Left lobe of liver (tissue), 2 donors: ENCODE measurements around the gene AHR. TPM values are rescaled to one million over a fixed set of nuclear protein-coding genes. Genes with fewer than 3 reads are reported as not detected.

Source experiments
- ATAC-seq: fragments of 200-7000 bp; cut with Tn5 transposase; one replicate; pipeline ENCODE4 v1.9.1; 2020; ENCODE audit warnings: mild to moderate bottlenecking, moderate library complexity
- DNase-seq: peaks from one replicate; pipeline ENCODE4 v3.0.0-alpha.2; 2020; ENCODE audit warnings: low spot score
- total RNA-seq: library from RNA; stranded (reverse); gene quantifications from one replicate; pipeline ENCODE4 v1.2.1, GENCODE V29; 2021
- donor health status: DM: no; HTN: no; CAD: no; lungs with moderate emphysema.
- donor health status: DM: no; HTN: yes; CAD: no.

AHR gene
- total RNA-seq, 1 donor from 2014 or later: 24.7 TPM

DNA sequence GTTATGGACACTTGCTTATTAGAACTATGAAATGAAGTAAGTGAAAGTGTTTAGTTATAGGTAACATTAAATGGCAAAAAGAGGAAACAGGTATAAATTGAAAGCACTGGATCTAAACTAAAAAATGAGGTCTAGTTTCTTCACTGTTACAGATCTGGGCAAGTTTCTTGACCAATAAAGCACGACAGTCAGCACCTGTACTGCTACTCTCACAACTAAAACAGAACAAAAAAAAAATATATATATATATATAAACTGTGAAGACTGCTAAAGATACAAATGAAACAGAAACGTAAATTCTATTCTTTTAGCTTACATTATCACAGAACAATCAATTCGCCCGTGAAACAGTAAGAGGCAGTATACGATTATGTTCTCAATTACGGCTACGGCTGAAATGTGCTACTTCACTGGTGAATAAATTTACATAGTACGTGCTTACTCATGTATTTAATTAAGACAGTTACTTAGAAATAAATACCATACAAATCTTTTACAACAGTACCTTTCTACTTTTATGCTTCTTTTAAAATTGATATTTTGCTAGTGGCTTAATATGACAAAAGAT, 4.2 kb downstream of the AHR start:
- ATAC-seq (no peak), DNase-seq (no peak)

DNA sequence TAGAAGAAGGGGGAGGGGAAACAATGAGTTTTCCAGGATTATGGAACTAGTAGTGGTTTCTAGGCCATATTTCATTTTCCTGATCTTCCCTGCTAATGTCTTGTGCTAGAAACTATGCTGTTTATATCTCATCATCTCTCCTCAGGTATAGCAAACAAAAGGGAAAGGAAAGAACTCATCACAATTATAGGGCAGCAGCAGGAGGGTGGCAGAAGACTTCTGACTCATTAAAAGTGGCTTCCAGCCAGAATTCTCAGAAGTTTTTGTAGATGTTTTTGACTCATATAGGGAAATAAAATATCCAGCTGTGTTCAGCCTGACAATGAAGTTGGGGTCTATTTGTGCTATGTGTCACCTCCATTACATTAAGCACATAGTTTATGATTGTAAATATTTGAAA, 6.5 kb downstream of the AHR start:
- ATAC-seq (no peak), DNase-seq (no peak)

DNA sequence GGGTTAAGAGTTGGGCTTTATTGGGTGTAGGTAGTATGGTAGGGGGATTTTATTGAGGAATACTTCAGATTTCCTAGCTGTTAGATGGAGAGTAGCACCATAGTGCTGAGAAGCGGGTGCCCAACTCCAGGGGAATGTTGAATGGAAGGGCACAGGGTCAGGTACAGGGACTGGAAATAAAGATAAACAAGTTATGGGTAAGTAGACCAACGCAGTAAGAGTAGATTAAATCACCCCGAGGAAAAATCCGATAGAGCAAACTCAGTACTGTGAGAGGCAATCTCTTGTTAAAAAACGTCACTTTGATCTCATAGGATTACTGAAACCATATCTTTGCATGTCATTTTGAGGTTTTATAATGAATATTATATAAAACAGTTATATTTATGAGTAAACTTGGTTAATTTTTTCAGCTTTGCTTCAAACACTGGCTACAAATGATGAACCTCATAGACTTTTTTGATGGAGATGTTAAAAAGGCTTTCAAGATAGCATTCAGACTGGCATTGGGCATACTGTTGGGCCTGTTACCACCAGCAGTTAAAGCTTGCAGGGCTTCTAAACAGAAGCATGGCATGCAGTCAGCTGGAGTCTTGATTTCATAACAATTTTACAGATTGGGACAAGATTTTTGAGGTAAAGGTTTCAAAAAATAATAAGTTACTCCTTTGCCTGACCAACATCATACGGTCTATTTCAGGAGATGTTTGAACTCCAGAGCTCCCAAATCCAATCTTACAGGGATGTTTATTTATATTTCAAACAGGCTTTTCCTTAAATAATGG, 7.1 kb downstream of the AHR start:
- ATAC-seq (no peak), DNase-seq (no peak)

DNA sequence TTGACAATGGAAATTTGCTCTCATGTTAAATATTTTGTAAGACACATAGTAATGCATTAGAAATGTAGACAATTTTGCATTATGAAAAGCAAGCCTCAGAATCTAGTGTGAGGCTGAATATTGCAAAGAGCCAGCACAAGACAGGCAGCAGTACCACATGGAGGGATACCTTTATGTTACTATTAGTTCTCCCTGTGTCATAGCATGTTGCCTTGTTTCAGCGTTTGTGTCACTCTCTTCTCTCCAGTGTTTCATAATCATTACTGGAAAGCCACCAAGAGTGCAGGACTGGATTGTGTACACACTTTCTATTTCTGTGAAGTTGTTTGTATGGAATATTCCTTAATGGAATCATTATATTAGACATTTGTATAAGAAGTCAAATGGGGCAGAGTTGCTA, 8.5 kb downstream of the AHR start:
- no peak for DNase-seq

DNA sequence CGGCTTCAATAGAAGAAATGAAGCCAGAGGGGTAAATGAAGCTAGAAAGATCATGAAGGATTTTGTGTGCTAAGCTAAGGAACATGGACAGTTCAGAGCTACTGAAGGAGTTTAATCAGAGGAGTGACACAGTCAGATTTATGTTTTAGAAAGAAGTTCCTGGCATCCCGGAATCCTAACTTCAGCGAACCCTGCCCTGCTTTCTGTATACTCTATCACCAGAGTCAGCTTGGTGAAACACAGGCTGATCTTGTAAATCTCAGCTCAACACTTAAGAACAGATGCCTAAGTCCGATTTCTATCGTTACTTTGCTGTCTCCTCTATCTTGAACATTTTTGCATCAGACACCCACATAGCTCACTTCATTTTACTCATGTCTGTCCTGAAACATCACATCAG, 9.1 kb downstream of the AHR start:
- peak; percentile 58 for ATAC-seq
- no peak for DNase-seq

More for the DNA sequence above, 8.5 kb downstream of the AHR start:
- ATAC-seq: peak; percentile 83

DNA sequence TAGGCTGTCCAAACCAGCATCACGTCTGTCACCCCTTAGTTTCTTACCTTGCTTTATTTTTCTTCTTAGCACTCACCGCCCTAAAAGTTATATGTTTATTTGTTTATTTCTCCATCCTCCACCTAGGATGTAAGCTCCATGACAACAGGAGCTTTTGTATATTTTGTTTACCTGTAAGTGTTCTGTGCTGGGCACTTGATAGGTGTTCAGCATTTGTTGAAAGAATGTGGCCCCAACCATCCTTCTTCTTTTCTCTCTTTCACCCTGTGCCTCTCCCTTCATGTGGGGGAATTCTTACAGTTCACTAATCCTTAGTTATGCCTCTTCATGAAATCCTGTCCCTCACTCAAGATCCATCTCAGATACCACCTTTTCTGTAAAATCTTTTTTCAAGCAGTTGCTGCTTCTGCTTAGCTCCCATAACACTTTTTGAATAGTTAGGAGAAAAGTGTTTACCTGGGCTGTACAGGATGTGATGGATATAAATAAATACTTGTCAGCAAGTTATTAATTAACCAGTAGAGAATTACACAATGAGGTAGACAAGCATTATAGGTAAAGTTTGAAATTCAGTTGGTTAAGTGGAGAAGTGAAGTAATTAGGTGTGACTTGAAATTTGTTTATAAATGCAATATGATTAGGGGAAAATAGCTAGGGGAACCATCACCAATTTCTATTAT, 9.7 kb downstream of the AHR start:
- ATAC-seq (peak; percentile 27), DNase-seq (no peak)

DNA sequence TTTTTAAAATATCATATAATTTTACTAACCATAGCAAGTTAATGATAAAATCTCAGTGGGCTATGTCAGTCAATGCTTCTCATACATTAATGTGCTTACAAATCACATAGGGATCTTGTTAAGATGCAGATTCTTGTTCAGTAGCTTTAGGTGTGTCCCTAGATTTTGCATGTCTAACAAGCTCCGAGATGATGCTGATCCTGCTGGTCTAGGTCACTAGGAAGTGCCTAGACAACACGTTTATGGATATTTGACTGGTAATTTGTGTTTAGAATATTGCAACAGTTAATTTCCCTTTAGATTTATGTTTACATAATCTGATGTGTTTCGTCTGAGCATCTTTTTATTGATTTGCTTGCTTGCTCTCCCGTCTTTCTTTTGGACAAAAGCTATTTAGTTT, 12.7 kb downstream of the AHR start:
- no peak for ATAC-seq
- DNase-seq: no peak

DNA sequence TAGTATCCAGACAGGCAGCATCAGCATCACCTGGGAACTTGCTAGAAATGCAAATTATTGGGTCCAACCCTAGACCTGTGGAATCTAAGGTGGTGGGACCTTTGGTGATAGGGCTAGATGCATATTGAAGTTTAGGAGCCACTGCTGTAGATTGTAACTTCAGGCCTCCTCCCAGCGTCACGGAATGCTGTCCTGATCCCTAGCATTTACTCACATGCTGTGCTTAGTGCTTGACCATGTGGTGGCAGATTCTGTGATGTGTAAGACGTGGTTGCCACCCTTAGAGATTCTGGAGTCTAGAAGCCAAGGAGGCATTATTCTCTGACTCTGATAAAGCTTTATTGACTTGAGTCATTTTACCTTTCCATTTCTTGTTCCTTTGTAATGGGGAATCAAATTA, 13.5 kb downstream of the AHR start:
- no peak for ATAC-seq

DNA sequence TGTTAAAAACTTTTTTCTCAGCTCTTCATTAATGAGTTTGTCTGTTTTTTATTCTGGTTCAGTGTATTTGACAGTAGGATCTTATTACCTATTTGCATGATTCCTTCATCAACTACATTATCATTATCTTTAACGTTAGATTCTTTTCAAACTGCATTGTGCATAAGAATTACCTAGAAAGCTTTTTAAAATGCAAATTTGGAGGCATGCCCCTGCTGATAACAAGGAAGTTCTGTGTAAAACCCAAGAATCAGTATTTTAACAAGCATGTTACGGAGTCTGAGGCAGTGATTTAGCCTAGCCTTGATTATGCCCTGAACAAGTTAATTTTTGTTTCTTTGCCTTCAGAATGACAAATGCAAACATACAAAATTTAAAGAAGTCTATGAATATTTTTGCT, 14.2 kb downstream of the AHR start:
- DNase-seq (no peak), ATAC-seq (no peak)

More for the DNA sequence above, 13.5 kb downstream of the AHR start:
- no peak for DNase-seq

DNA sequence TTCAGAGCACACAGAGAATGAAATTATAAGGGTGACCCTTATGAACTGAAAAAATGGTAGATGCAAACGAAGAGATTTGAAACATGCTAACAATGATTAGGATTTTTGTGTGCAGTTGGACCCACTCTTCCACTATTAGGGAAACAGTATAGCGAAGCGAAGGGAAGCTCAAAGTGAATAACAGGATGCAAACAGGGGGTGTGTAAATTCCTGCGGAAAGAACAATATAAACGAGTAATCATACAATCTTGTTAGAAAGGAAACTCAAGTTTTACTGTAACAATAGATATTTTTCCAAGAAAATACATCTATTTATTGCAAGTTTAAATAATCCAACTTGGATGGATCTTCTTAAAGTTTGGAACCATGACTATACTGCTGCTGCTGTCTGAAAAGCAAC, 14.7 kb downstream of the AHR start:
- no peak for ATAC-seq
- no peak for DNase-seq

DNA sequence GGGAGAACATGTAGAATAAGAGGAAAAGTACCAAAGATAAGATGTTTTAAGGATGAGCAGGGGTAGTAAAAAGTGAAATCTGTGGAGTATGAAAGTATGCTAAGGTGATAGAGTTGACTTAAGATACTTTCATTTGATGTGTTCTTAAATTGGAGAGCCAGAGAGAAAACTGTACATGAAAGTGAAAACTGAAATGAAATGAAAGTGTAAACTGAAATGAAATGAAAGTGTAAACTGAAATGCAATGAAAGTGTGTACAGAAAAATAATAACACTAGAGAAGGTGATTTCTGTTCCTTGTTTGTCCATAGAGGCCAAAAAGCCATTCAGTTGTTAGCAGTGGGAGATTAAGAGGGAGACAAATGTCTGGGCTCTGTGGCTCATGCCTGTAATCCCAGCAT, 17.5 kb downstream of the AHR start:
- ATAC-seq (no peak), DNase-seq (no peak)

DNA sequence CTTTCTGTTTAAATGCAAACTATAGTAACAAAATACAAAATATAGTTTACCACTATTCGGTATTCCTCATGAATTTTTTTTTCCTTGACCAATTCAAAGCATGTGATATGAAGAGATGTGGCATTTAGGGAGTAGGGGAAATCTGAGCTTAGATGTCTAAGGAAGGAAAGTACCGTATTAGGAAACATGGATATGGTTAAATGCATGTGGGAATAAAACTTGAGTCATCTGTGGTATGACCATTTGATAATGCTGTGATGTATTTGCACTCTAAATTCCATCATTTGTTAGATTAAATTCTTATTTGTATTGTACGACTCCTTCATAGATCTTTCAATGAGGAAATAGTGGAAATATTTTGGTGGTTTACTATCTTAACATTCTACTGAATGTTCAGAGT, 19.7 kb downstream of the AHR start:
- no peak for ATAC-seq
- DNase-seq: no peak

DNA sequence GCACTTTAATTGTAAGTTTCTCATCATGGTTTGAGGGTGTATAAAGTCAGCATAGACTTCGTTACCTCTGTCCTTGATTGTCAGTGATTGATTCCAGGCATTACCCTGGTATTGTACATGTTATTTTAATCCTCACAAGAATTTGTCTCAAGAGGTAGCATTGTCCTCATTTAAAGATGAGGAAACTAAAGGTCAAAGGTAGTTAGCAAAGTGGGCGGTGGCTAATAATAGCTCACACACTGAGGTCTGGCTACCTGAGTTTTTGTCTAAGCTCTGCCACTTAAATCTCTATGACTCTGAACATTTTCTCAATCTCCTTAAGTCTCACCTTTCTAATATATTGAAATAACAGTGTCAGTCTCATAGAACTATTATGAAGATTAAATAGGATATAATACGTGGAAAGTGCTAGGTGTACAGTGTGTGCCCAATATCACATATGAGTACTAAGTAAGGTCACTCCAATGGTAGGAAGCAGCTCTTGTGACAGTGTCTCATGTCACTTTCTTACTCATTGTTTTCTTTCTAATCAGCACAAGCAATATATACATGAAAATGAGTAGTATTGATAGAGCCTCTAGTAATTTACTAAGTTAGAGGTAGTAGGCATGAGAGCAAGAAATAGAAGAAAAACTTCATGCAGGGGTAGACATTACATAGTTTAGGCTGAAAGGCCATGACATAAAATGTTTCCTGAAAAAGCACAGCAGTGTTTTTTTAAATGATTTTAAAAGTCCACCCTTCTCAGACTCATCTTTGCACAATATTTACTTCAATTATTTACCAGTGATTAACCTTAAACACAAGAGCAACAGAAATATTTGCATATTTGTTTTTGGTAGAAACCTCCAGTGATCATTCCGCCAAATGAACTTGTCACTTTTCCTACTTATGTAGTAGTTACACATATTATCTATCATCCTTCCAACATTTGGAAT, 21.0 kb downstream of the AHR start:
- peak; percentile 56 for ATAC-seq
- no peak for DNase-seq

DNA sequence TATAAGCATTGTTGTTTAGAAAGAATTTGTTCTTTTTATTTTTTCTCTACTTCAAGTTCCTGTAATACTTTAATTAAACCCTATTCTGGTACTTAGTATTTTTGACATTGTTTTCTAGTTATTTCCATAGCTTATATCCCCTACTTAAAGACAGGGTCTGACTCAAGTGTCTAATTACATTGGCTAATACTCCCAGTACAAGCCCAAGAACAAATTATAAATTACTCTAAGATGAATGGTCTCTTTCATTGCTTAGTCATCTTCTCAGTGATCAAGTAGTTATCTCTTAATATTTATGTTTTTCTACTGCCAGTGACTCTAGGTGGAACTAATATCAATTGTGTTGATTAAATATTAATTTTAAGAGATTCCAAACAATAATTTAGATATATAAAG, 21.6 kb downstream of the AHR start:
- ATAC-seq (no peak), DNase-seq (no peak)

DNA sequence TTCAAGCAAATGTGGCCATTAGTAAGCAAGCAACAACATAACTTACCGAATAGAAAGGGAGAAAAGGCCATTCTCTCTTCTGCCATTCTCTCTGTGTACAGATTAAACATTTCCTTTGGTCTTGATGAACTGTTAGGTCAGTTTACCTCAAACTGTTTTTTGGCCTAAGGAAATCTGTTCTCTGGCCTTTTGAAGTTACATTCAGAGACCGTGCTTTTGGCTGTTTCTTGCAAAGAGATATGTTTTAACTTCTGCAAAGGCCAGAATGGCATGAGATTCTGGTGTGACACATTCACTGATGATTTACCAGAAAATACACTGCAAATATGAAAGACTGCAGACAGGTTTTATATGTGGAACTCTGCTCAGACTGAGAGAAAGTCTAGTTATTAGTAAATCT, 22.2 kb downstream of the AHR start:
- DNase-seq: no peak
- peak; percentile 79 for ATAC-seq

DNA sequence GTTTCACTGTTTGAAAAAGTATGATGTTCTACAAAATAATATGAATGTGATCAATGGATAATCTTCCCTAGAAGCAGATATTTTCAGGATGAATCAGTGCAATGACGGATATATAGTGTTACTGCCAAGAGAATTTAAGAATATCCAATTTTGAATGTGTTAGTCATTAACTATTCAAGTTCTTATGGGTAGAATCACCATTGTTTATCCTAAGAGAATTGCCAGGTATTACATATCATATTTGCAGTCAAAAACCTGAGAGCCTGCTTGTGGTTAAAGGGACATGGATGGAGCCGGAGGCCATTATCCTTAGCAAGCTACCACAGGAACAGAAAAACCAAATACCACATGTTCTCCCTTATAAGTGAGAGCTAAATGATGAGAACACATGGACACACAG, 26.9 kb downstream of the AHR start:
- no peak for DNase-seq
- no peak for ATAC-seq

DNA sequence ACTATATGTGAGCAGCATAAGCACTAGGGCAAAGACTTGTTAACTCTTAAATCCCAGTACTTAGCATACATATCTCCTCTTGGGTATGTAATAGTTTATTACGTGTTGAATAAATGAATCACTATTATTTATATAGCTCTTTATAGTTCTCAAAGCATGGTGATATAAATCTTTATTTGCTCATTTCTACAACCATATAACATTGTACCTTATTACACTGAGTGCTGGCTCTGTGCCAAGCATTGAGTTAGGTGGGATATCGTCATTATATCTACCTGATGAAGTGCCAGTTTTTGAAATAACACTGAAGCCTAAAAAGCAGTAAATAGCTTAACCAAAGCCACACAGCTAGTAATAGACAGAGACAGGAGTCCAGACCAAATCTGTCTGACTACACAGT, 27.9 kb downstream of the AHR start:
- DNase-seq (no peak), ATAC-seq (no peak)

DNA sequence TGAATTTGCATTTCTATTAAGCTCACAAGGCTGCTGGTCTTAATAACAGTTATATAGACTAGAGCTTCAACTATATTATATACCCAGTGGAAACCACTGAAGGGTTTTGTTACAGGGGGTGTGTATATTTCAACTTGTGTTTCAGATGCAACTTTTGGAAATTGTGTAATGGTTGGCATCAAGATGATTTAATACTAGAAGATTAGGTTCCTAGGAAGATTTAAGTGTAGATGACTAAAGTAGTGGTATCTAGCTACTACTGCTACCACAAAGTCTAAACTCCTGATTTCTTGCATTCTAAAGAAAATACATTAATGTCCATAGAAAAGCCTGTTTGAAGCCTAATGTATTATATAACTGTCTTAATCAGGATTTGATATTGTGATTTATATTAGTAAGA, 30.2 kb downstream of the AHR start:
- ATAC-seq: no peak
- no peak for DNase-seq

DNA sequence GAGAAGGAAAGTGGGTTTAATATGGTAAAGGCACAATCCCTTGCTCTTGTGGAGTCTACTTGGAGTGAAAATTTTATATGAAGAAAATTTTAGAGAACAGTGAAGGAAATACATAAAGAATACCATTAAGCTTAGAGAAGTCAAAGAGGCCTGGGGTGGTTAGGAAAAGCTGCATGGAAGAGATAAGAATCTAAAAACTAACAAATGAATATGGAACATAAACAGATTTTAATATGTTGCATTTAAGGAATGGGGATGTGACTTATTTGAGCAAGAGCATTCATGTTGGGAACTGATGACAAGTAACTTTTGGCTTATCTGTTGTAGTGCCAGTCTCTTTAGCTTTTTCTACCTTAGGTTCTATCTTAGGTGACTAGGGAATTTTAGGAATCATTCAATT, 31.0 kb downstream of the AHR start:
- no peak for ATAC-seq

DNA sequence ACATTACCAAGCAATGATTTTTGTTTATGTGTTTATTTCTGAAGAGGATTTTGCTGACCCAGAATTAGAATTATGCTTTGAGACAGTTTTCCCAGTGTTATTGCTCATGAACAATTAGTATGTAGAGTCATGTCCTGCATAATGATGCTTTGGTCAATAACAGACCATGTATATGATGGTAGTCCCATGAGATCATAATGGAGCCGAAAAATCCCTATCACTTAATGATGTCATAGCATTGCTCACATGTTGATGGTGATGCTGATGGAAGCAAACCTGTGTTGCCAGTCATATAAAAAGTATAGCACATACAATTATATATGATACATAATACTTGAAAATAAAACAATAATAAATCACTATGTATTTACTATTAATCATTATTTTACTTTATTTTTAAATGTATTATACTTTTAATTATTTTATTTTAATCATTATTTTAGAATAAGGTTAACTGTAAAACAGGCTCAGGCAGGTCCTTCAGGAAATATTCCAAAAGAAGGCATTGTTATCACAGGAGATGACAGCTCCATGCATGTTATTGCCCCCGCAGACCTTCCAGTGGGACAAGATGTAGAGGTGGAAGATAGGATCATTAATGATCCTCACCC, 33.5 kb downstream of the AHR start:
- DNase-seq (no peak), ATAC-seq (no peak)

More for the DNA sequence above, 31.0 kb downstream of the AHR start:
- no peak for DNase-seq

DNA sequence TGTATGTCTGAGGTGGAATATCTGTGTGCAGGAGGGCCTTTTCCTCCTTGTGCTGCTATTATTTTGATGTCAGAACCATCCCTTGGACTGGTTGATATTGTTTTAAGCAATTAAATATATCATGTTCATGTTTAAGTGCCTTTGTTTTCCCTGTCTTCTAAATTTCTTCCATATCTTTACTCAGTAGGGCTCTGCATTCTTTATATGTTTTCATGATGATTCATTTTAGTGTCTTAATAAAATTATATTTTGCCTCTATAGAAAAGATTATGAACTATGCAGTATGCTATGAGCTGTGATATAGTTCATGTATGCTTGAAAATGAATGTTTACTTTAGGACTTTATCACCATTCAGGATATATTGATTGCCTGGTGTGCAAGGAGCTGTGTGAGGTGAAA, 34.8 kb downstream of the AHR start:
- DNase-seq (no peak), ATAC-seq (no peak)
